22Rv1 (cell line): ENCODE measurements around the gene KCNQ1OT1.

Source experiments
- ZFX ChIP-seq: fragments of 450-650 bp; IDR thresholded peaks from 2 replicates; pipeline ENCODE4 v1.6.1; 2017; ENCODE audit warnings: antibody characterized with exemption, borderline replicate concordance
- TF ChIP-seq, protein P1 (sequence below): fragments of 450-650 bp; IDR thresholded peaks from 2 replicates; pipeline ENCODE4 v1.5.1; 2017; ENCODE audit warnings: mild to moderate bottlenecking

DNA sequence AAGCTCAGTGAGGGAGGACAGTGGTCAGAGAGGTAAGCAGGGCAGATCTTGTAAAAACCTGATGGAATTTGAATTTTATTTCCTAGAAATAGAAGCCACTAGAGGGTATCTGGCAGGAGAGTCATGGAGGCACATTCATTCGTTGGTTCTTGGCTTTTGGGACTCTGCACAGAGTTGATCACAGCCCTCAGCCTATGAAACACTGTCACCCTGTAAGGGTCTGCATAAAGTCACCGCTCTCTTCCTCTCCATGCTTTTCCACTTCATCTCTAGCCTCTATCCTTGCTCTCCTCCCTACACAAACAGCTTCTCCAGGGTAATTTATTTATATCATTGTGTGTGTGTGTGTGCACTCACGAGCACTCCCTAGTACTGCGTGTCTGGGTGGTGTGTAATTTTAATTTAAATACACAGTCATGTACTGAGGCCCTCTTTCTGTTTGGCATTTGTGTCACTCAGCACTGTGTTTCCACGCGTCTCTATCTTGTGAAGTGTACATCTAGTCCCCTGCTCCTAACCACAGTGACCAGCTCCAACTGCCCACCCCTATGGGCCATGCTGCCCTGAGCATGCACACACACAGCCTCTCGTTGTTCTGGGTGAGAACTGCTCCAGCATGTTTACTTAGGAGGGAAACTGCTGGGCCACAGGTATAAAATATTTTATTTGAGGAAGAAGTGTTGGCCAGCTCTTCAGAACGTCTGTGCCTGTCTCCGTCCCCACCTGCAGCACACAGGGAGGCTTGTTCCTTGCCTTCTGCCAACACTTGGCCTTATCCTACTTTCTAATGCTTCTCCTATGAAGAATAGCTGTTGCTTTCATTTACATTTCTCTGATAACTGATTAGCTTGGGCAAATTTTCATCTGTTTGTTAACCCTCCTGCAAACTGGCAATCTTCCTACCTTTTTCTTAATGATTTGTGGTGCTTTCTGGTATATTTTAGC lies 4.5 kb downstream of the KCNQ1OT1 start:
- TF ChIP-seq, protein P1, sequence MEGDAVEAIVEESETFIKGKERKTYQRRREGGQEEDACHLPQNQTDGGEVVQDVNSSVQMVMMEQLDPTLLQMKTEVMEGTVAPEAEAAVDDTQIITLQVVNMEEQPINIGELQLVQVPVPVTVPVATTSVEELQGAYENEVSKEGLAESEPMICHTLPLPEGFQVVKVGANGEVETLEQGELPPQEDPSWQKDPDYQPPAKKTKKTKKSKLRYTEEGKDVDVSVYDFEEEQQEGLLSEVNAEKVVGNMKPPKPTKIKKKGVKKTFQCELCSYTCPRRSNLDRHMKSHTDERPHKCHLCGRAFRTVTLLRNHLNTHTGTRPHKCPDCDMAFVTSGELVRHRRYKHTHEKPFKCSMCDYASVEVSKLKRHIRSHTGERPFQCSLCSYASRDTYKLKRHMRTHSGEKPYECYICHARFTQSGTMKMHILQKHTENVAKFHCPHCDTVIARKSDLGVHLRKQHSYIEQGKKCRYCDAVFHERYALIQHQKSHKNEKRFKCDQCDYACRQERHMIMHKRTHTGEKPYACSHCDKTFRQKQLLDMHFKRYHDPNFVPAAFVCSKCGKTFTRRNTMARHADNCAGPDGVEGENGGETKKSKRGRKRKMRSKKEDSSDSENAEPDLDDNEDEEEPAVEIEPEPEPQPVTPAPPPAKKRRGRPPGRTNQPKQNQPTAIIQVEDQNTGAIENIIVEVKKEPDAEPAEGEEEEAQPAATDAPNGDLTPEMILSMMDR = no peak
- no peak for TF ChIP-seq ZFX
